Stimulated activated CD4-positive, alpha-beta T cell treated with anti-CD3 and anti-CD28 coated beads, TNF-alpha, amount 100 ng/mL, for 4 hours (primary cell): ENCODE data around the gene IL23R.
"Not testable (repeated sequence)": the region's sequence is repeated elsewhere in the genome, so short reads cannot be mapped to it uniquely, and the experiment has no call there.

Source experiments
- DNase-seq, 3 experiments: peaks; one replicate each; pipeline ENCODE4 v3.0.0-alpha.2; 2020; ENCODE audit warnings: low read depth in 3 of 3

The IL23R gene

GRCh38 chr1:67193704-67194103 is 27.4 kb downstream of the IL23R start:
- DNase-seq: no peak

GRCh38 chr1:67194209-67194863 is 28.1 kb downstream of the IL23R start:
- no peak for DNase-seq

- no peak for DNase-seq
Observed at GRCh38 chr1:67200755-67201154, 34.5 kb downstream of the IL23R start.

GRCh38 chr1:67201891-67202290 is 35.6 kb downstream of the IL23R start:
- DNase-seq: no peak

- no peak for DNase-seq
Observed at GRCh38 chr1:67204298-67204980, 38.2 kb downstream of the IL23R start.

GRCh38 chr1:67207398-67207797 is 41.1 kb downstream of the IL23R start:
- not testable (repeated sequence) for DNase-seq

GRCh38 chr1:67208217-67208616 is 42.0 kb downstream of the IL23R start:
- DNase-seq: no peak

GRCh38 chr1:67209521-67209920 is 43.3 kb downstream of the IL23R start:
- no peak for DNase-seq

- peak in 1 of 3 experiments; percentile 26 for DNase-seq
Observed at GRCh38 chr1:67211589-67212563, 45.6 kb downstream of the IL23R start.

- DNase-seq: no peak
Observed at GRCh38 chr1:67213164-67213563, 46.9 kb downstream of the IL23R start.

GRCh38 chr1:67213948-67214347 is 47.7 kb downstream of the IL23R start:
- no peak for DNase-seq

- peak in 1 of 3 experiments; percentile 29 for DNase-seq
Observed at GRCh38 chr1:67214420-67215174, 48.3 kb downstream of the IL23R start.

- DNase-seq: no peak
Observed at GRCh38 chr1:67216401-67216800, 50.1 kb downstream of the IL23R start.

- no peak for DNase-seq
Observed at GRCh38 chr1:67217417-67217816, 51.2 kb downstream of the IL23R start.

GRCh38 chr1:67217938-67218337 is 51.7 kb downstream of the IL23R start:
- DNase-seq: no peak

GRCh38 chr1:67224856-67225255 is 58.6 kb downstream of the IL23R start:
- no peak for DNase-seq

- no peak for DNase-seq
Observed at GRCh38 chr1:67226688-67227087, 60.4 kb downstream of the IL23R start.

- no peak for DNase-seq
Observed at GRCh38 chr1:67227196-67227595, 60.9 kb downstream of the IL23R start.

- DNase-seq: no peak
Observed at GRCh38 chr1:67228791-67229190, 62.5 kb downstream of the IL23R start.

GRCh38 chr1:67230539-67230938 is 64.3 kb downstream of the IL23R start:
- no peak for DNase-seq

GRCh38 chr1:67236277-67236676 is 70.0 kb downstream of the IL23R start:
- no peak for DNase-seq

- DNase-seq: no peak
Observed at GRCh38 chr1:67239738-67240137, 73.5 kb downstream of the IL23R start.
